ENCODE data around the gene RPS19BP1. TPM values are rescaled to one million over a fixed set of nuclear protein-coding genes. Genes with fewer than 3 reads are reported as not detected.
A peak's percentile ranks its signal among the peaks of the same experiment; 100 is the strongest.

The RPS19BP1 gene, protein sequence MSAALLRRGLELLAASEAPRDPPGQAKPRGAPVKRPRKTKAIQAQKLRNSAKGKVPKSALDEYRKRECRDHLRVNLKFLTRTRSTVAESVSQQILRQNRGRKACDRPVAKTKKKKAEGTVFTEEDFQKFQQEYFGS
- total RNA-seq: 100 to 1,000 TPM in 2 of 4 donors, 10 to 100 TPM in 2; 72.2 to 128 (median 104) TPM

DNA sequence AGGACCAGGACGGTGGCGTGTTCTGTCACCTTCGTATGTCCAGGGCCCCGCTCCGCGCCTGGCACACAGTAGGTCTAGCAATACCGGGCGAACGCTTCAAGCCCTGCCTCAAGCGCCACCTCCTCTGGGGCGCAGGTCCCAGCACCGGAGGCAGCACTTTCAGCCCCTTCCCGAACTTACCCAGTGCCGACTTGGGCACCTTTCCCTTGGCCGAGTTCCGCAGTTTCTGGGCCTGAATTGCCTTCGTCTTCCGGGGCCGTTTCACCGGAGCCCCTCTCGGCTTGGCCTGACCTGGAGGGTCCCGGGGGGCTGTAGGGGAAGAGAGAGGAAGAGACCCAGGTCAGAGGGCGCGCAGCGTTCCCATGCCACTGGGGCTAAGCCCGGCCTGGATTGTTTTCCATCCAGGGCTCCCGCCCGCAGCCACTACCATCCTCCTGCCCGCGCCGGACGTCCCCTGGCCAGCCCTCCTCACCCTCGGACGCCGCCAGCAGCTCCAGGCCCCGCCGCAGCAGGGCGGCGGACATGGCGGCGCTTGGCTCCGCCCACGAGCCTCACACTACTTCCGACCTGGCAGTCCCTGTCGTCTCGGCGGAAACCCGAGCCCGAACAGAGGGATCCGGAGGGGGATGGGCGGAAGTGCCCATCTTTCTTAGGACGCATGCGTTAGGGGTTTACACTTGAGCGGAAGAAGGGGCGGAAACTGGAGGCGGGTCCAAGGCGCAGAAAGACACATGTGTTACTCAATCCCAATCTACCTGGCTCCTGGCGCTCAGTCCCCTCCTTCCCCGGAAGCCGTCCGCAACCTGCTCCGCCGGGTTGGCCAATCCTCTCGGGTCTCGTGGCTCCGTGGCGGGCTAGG, at the start of gene RPS19BP1:
RPS19BP1 (minus strand) TSS at position 534 of the 859 bp plus-strand sequence; CDS start at position 524, 10 bp downstream.
- intact Hi-C loops (cut with DNase I; ENCODE audit: low total_unique reads): loop anchor here (1.0 to 5.0 kb wide), 7 partner anchors 12 to 815 kb away; partner anchors contain the start of genes ADSL, ATF4, CBX7 and MIEF1
- peaks cover 0 to 5% of the 10 kb centered on the region in 2 donors for H3K36me3 ChIP-seq
- TF ChIP-seq, protein P1, sequence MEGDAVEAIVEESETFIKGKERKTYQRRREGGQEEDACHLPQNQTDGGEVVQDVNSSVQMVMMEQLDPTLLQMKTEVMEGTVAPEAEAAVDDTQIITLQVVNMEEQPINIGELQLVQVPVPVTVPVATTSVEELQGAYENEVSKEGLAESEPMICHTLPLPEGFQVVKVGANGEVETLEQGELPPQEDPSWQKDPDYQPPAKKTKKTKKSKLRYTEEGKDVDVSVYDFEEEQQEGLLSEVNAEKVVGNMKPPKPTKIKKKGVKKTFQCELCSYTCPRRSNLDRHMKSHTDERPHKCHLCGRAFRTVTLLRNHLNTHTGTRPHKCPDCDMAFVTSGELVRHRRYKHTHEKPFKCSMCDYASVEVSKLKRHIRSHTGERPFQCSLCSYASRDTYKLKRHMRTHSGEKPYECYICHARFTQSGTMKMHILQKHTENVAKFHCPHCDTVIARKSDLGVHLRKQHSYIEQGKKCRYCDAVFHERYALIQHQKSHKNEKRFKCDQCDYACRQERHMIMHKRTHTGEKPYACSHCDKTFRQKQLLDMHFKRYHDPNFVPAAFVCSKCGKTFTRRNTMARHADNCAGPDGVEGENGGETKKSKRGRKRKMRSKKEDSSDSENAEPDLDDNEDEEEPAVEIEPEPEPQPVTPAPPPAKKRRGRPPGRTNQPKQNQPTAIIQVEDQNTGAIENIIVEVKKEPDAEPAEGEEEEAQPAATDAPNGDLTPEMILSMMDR (IDR thresholded peaks at IDR 0.05 in 4 of 5, conservative IDR thresholded peaks at IDR 0.05 in 1 of 5): peak in 1 of 5 experiments; percentile 15
- TF ChIP-seq POLR2A (IDR thresholded peaks at IDR 0.05): peak; percentile 87 to 94
- peak within 1 kb of the TSS; percentile 92 to 98 (median 94) for H3K27ac ChIP-seq
- H3K27me3 ChIP-seq: no peaks in the 10 kb centered on the region
- H3K9me3 ChIP-seq: no peaks in the 10 kb centered on the region
- H3K4me1 ChIP-seq: peaks cover 45 to 48% of the 10 kb centered on the region in 2 donors
- ATAC-seq (peak; percentile 93 to 97), DNase-seq (peak; percentile 99 to 100)
- in situ Hi-C loops (cut with MboI; ENCODE audit: low sequenced_read_pairs in 4 of 4): loop anchor here in 3 of 4 donors (10.0 to 25.0 kb wide), 5 partner anchors 128 to 830 kb away; partner anchors contain the start of genes ADSL (in 2 of the 3) and SGSM3 (in 1 of the 3)
- H3K4me3 ChIP-seq: peak within 1 kb of the TSS; percentile 81 to 98 (median 86)

DNA sequence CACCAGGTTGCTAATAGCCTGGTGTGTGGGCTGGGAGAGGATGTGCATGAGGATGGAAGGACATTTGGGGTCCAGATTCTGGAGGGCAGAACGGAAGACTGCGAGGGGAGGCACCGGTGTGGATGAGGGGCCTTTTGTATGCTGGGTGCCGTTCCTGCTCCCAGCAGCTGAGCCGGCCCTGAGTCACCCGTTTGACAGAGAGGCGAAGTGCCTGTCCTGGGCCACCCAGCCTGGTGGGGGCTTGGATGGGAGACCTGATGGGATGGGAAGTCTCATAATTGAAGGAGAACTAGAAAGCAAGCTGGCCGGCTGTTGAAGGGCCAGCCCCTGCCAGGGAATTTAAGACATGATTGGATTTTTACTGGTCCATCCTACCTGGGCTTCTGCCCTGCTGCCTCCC, 48.8 kb upstream of the RPS19BP1 start:
- intact Hi-C loops (cut with DNase I; ENCODE audit: low total_unique reads) (no loop called here), in situ Hi-C loops (cut with MboI; ENCODE audit: low sequenced_read_pairs in 4 of 4) (no loop called here)
- Histone ChIP-seq H3K4me3 (no peak overlapping the region), H3K27ac (no peak overlapping the region), H3K4me1 (no peaks in the 10 kb centered on the region), H3K27me3 (peaks cover 0 to 14% (median 5%) of the 10 kb centered on the region in 3 donors), H3K36me3 (no peaks in the 10 kb centered on the region), H3K9me3 (no peaks in the 10 kb centered on the region)
- DNase-seq (no peak), ATAC-seq (no peak)
- TF ChIP-seq, protein P1 (IDR thresholded peaks at IDR 0.05 in 4 of 5, conservative IDR thresholded peaks at IDR 0.05 in 1 of 5): no peak
- TF ChIP-seq POLR2A (IDR thresholded peaks at IDR 0.05): no peak

DNA sequence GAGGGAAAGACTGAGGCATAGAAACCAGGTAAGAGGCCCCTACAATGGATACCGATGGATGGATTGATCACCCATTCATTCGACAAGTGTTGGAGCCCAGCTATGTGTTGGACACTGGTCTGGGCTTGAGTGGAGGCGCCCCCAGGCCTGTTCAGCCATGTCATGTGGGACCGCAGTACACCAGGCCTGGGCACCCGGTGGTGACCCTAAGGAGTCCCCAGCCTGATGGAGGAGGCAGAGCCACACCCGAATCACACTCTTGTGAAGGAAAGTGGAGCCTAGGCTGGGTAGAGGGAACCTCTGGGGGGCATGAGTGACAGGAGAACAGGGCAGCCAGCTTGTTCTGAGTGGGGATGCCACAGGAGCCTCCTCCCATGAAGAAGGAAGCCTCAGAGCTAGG, 48.2 kb upstream of the RPS19BP1 start:
- intact Hi-C loops (cut with DNase I; ENCODE audit: low total_unique reads) (no loop called here), in situ Hi-C loops (cut with MboI; ENCODE audit: low sequenced_read_pairs in 4 of 4) (no loop called here)
- no peak for TF ChIP-seq POLR2A (IDR thresholded peaks at IDR 0.05)
- TF ChIP-seq, protein P1 (IDR thresholded peaks at IDR 0.05 in 4 of 5, conservative IDR thresholded peaks at IDR 0.05 in 1 of 5): no peak
- H3K9me3 ChIP-seq: no peaks in the 10 kb centered on the region
- H3K4me1 ChIP-seq: no peaks in the 10 kb centered on the region
- peaks cover 0 to 16% (median 5%) of the 10 kb centered on the region in 3 donors for H3K27me3 ChIP-seq
- H3K36me3 ChIP-seq: no peaks in the 10 kb centered on the region
- no peak overlapping the region for H3K4me3 ChIP-seq
- DNase-seq (no peak), ATAC-seq (no peak)
- H3K27ac ChIP-seq: no peak overlapping the region

DNA sequence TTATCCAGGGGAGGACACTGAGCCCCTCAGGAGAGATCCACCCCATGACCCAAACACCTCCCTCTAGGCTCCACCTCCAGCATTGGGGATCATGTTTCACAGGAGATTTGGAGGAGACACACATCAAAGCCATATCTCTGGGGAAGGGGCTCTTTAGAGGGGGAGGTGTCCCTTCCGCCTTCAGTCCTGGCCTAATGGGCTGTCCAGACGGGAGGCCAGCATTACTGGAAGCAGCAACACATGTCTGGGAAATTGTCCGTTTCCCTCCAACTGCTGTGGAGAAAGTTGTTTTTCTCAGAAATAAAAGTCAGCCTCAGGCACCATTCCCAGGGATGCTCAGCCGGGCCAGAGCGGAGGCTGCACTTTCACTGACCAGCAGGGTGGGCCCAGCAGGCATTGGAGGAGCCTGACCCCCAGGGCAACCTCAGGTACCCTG, 47.5 kb upstream of the RPS19BP1 start:
- no peak overlapping the region for H3K4me3 ChIP-seq
- TF ChIP-seq, protein P1 (IDR thresholded peaks at IDR 0.05 in 4 of 5, conservative IDR thresholded peaks at IDR 0.05 in 1 of 5): no peak
- no peak for TF ChIP-seq POLR2A (IDR thresholded peaks at IDR 0.05)
- H3K27ac ChIP-seq: no peak overlapping the region
- intact Hi-C loops (cut with DNase I; ENCODE audit: low total_unique reads): no loop called here
- peaks cover 0 to 16% (median 5%) of the 10 kb centered on the region in 3 donors for H3K27me3 ChIP-seq
- no peaks in the 10 kb centered on the region for H3K36me3 ChIP-seq
- H3K4me1 ChIP-seq: no peaks in the 10 kb centered on the region
- in situ Hi-C loops (cut with MboI; ENCODE audit: low sequenced_read_pairs in 4 of 4): no loop called here
- ATAC-seq: no peak
- no peak for DNase-seq
- H3K9me3 ChIP-seq: no peaks in the 10 kb centered on the region
